Measurements from ENCODE around the gene ANKRD37.

Gene ANKRD37

DNA sequence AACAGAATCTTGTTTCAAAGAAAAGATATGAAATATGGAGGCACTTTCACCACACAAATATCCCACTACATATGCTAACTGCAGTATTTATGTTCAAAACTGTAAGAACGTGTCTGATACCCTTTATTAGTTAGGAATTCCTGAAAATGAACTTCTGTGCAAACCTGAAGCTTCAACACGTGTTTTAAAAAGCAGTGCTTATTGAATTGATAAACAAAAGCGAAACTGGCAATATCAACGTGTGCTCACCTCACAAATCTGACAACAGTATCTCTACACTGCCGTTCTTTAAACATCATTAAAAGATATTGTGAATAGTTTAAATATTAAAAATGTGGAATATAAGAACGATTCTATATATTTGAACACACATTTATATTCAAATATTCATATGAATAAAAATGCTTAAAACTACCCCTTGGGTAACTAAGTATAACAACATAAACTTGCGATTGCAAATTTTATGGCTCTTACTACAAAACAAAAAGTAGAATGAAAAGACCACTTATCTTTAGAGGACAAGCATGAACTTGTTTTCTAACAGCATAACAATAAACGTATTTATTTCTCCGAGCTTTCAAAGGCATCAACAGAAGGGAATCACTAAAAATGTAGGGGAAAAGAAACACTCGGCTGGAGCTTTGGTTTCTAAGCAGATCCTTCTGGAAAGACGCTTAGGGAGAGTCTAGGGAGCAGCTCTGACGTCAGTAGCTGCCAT, 1.2 kb upstream of the ANKRD37 start, which contains the start of gene LRP2BP:
Gene LRP2BP, minus strand, starts transcription at position 687 of the 718 bp plus-strand sequence. CDS start 17,738 bp downstream, outside the sequence.
- H3K36me3 ChIP-seq (ENCODE audit: control insufficient read depth in 2 of 2, insufficient read depth in 2 of 2, low read length in 2 of 2), result peaks cover 3 to 10% of the 10 kb centered on the region in 2 donors
- peak within 1 kb of the TSS; percentile 75 to 85 for H3K4me3 ChIP-seq (ENCODE audit: low read length in 2 of 2)
- H3K9ac ChIP-seq (ENCODE audit: low read length in 2 of 2), result peak within 1 kb of the TSS; percentile 80 to 89
- peak within 1 kb of the TSS; percentile 94 for H3K27ac ChIP-seq (ENCODE audit: low read length)
- H3K4me1 ChIP-seq (ENCODE audit: control insufficient read depth, insufficient read depth, low read length), result peaks cover 10% of the 10 kb centered on the region
- no peaks in the 10 kb centered on the region for H3K9me3 ChIP-seq (ENCODE audit: control insufficient read depth in 2 of 2, low read length in 2 of 2)
- H3K27me3 ChIP-seq (ENCODE audit: control insufficient read depth in 1 of 2, insufficient read depth in 2 of 2, low read length in 2 of 2), result no peaks in the 10 kb centered on the region

DNA sequence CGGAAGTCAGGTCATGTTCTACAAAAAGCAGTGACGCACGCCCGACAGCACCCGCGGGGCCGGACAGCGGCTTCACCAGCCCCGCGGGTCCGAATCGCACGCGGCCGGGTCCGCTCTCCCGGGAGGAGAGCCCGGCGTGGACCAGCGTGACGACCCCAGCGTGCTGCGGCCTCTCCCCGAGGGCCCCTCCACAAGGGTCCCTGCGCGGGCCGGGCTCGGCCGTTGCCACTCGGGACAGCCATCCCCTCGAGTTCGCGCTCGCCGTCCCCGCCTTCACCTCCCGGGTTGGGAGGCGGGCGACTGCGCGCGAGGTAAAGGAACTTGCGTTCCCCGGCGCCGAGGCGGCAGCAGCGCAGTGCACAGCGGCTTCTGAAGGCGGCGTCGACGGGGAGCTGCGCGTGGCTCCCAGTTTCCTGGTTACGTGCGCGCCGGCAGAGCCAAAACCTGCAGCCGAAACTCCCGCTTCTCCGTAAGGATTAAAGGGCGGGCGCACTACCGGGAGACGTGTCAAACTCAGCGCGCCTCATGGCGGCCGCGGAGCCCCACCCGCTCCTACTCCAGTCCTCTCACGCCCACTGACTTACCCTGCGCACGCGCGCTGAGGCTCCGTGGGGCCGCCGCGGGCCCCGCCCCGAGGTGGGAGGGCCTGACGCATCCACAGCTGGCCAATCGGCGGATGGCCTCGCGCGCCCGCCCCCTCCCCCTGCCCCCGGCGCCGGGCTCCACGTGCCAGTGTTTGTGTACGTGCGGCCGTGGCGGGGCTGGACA, 501 bp upstream of the ANKRD37 start:
- peak overlapping the region; percentile 94 for H3K27ac ChIP-seq (ENCODE audit: low read length)
- no peaks in the 10 kb centered on the region for H3K27me3 ChIP-seq (ENCODE audit: control insufficient read depth in 1 of 2, insufficient read depth in 2 of 2, low read length in 2 of 2)
- H3K4me3 ChIP-seq (ENCODE audit: low read length in 2 of 2), result peak overlapping the region; percentile 75 to 85
- peaks cover 3 to 11% of the 10 kb centered on the region in 2 donors for H3K36me3 ChIP-seq (ENCODE audit: control insufficient read depth in 2 of 2, insufficient read depth in 2 of 2, low read length in 2 of 2)
- H3K4me1 ChIP-seq (ENCODE audit: control insufficient read depth, insufficient read depth, low read length), result peaks cover 10% of the 10 kb centered on the region
- peak overlapping the region; percentile 80 to 89 for H3K9ac ChIP-seq (ENCODE audit: low read length in 2 of 2)
- no peaks in the 10 kb centered on the region for H3K9me3 ChIP-seq (ENCODE audit: control insufficient read depth in 2 of 2, low read length in 2 of 2)

DNA sequence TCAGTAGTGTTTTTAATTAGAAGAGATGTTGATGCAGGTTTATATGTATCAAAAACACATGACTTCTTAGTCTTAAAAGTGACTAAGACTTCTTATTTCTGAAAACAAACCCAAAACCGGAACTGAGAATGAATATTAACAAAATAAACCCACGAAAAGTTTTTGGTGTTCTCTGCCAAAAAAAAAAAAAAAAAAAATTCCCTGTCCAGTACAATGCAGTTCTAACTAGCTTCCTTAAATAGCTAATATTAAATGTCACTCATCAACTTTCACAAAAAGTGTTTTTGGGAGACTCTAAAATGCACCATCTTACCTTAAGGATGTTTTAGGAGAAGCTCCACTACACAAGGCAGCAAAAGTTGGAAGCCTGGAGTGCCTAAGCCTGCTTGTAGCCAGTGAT, 2.0 kb downstream of the ANKRD37 start:
- H3K4me1 ChIP-seq (ENCODE audit: control insufficient read depth, insufficient read depth, low read length), result peaks cover 10% of the 10 kb centered on the region
- no peaks in the 10 kb centered on the region for H3K9me3 ChIP-seq (ENCODE audit: control insufficient read depth in 2 of 2, low read length in 2 of 2)
- H3K27ac ChIP-seq (ENCODE audit: low read length), result no peak overlapping the region
- no peaks in the 10 kb centered on the region for H3K27me3 ChIP-seq (ENCODE audit: control insufficient read depth in 1 of 2, insufficient read depth in 2 of 2, low read length in 2 of 2)
- H3K4me3 ChIP-seq (ENCODE audit: low read length in 2 of 2), result no peak overlapping the region
- no peak overlapping the region for H3K9ac ChIP-seq (ENCODE audit: low read length in 2 of 2)
- peaks cover 14 to 22% of the 10 kb centered on the region in 2 donors for H3K36me3 ChIP-seq (ENCODE audit: control insufficient read depth in 2 of 2, insufficient read depth in 2 of 2, low read length in 2 of 2)

DNA sequence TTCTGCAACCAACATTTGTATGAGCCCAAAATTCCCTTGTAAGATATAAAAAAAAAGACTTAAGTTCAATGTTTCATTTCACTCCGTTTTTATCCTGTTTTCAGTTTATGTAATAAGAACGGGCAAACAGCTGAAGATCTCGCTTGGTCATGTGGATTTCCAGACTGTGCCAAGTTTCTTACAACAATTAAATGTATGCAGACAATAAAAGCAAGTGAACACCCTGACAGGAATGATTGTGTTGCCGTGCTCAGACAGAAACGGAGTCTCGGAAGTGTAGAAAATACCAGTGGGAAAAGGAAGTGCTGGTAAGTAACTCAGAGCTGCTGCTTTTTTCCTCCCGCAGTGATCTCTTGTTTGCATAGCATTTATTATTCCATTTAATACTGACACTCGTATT, 2.8 kb downstream of the ANKRD37 start:
- H3K36me3 ChIP-seq (ENCODE audit: control insufficient read depth in 2 of 2, insufficient read depth in 2 of 2, low read length in 2 of 2), result peaks cover 14 to 22% of the 10 kb centered on the region in 2 donors
- H3K4me1 ChIP-seq (ENCODE audit: control insufficient read depth, insufficient read depth, low read length), result peaks cover 10% of the 10 kb centered on the region
- H3K4me3 ChIP-seq (ENCODE audit: low read length in 2 of 2), result no peak overlapping the region
- H3K9ac ChIP-seq (ENCODE audit: low read length in 2 of 2), result no peak overlapping the region
- no peaks in the 10 kb centered on the region for H3K9me3 ChIP-seq (ENCODE audit: control insufficient read depth in 2 of 2, low read length in 2 of 2)
- no peak overlapping the region for H3K27ac ChIP-seq (ENCODE audit: low read length)
- no peaks in the 10 kb centered on the region for H3K27me3 ChIP-seq (ENCODE audit: control insufficient read depth in 1 of 2, insufficient read depth in 2 of 2, low read length in 2 of 2)

DNA sequence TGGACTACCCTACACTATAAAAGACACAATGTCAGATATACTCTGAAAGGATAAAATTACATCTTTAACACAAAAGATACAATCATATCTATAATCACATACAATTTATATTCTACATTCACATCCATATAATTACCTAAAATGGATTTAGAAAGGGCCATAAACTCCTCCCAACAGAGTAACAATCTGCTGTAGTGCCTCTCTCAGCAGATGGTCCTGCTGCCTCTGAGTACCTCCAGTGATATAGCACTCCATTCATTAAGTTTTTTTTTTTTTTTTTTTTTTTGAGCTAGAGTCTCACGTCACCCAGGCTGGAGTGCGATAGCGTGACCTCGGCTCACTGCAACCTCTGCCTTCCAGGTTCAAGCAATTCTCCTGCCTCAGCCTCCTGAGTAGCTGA, 7.4 kb downstream of the ANKRD37 start:
- Histone ChIP-seq H3K27ac (ENCODE audit: low read length) (no peak overlapping the region), H3K9me3 (ENCODE audit: control insufficient read depth in 2 of 2, low read length in 2 of 2) (no peaks in the 10 kb centered on the region), H3K9ac (ENCODE audit: low read length in 2 of 2) (no peak overlapping the region), H3K4me1 (ENCODE audit: control insufficient read depth, insufficient read depth, low read length) (no peaks in the 10 kb centered on the region), H3K36me3 (ENCODE audit: control insufficient read depth in 2 of 2, insufficient read depth in 2 of 2, low read length in 2 of 2) (peaks cover 24 to 37% of the 10 kb centered on the region in 2 donors), H3K27me3 (ENCODE audit: control insufficient read depth in 1 of 2, insufficient read depth in 2 of 2, low read length in 2 of 2) (no peaks in the 10 kb centered on the region), H3K4me3 (ENCODE audit: low read length in 2 of 2) (no peak overlapping the region)

DNA sequence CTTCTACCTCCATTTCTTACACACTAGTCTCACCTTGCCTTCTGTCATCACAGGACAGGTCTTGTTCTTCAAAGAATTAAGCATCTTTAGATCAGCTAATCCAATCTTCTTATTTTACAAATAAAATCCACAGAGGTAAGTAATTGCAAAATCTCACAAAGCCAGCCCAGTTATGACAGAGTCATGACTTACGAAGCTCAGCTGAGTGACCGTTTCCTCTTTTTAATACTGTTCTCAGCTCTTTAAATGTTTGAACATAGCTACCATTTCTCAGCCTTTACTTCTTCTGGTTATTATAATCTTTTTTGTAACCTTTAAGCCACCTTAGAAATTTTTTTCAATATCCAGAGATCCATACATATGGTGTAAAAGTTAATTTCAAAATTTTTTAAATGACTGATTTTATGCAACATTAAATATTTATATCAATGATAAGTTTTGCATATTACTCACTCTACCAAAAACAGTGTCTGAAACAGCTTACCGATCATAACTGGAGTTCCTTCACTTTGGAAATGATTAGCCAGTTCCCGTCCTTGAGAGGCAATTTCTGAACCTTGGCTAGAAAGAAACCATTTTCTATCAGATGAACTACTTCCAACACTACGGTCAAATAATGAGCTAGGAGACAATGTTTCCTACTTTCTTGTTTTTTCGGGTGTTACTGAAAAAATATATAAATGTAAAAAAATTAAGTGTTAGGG, 8.8 kb downstream of the ANKRD37 start:
- H3K36me3 ChIP-seq (ENCODE audit: control insufficient read depth in 2 of 2, insufficient read depth in 2 of 2, low read length in 2 of 2), result peaks cover 25 to 34% of the 10 kb centered on the region in 2 donors
- H3K27ac ChIP-seq (ENCODE audit: low read length), result no peak overlapping the region
- no peaks in the 10 kb centered on the region for H3K27me3 ChIP-seq (ENCODE audit: control insufficient read depth in 1 of 2, insufficient read depth in 2 of 2, low read length in 2 of 2)
- no peak overlapping the region for H3K9ac ChIP-seq (ENCODE audit: low read length in 2 of 2)
- peaks cover 0 to 3% of the 10 kb centered on the region in 2 donors for H3K9me3 ChIP-seq (ENCODE audit: control insufficient read depth in 2 of 2, low read length in 2 of 2)
- no peak overlapping the region for H3K4me3 ChIP-seq (ENCODE audit: low read length in 2 of 2)
- H3K4me1 ChIP-seq (ENCODE audit: control insufficient read depth, insufficient read depth, low read length), result no peaks in the 10 kb centered on the region

DNA sequence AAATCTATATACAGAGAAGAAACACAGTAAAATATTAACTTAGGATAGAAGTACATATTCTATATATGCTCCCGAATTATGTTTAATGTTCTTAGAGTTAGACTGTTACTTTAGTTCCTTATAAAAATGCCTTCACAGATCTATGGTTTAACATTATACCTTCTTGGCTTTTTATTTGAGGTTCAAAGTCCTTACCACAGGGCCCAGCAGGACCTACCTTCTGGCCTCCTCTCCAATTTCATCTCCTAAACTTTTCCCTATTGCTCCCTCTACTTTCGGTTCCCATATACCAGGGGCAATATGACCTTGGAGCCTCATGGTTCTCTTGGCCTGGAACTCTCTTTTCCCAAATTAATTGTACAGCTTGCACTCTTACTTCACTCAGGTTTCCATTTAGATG, 11.8 kb downstream of the ANKRD37 start:
- Histone ChIP-seq H3K4me1 (ENCODE audit: control insufficient read depth, insufficient read depth, low read length) (no peaks in the 10 kb centered on the region), H3K27me3 (ENCODE audit: control insufficient read depth in 1 of 2, insufficient read depth in 2 of 2, low read length in 2 of 2) (no peaks in the 10 kb centered on the region), H3K4me3 (ENCODE audit: low read length in 2 of 2) (no peak overlapping the region), H3K9ac (ENCODE audit: low read length in 2 of 2) (no peak overlapping the region), H3K36me3 (ENCODE audit: control insufficient read depth in 2 of 2, insufficient read depth in 2 of 2, low read length in 2 of 2) (peaks cover 25 to 31% of the 10 kb centered on the region in 2 donors), H3K27ac (ENCODE audit: low read length) (no peak overlapping the region), H3K9me3 (ENCODE audit: control insufficient read depth in 2 of 2, low read length in 2 of 2) (peaks cover 0 to 3% of the 10 kb centered on the region in 2 donors)

DNA sequence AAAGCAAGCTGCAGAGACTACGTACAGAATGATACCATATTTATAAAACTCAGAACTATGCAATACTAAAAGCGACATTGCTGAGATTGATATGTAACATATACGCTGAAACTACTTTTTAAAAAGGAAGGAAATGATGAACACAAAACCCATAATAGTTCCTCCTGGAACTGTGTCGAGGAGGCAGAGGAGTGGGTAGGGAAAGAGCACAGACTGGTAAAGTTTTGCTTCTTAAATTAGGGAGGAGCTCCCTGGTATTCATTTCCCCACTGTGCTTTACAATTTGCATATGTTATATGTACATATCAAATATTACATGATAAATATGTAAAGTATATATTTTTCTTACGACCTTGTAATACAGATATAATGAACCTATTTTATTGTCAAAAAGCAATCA, 15.2 kb downstream of the ANKRD37 start:
- peaks cover 23 to 43% of the 10 kb centered on the region in 2 donors for H3K36me3 ChIP-seq (ENCODE audit: control insufficient read depth in 2 of 2, insufficient read depth in 2 of 2, low read length in 2 of 2)
- no peak overlapping the region for H3K27ac ChIP-seq (ENCODE audit: low read length)
- no peaks in the 10 kb centered on the region for H3K4me1 ChIP-seq (ENCODE audit: control insufficient read depth, insufficient read depth, low read length)
- no peak overlapping the region for H3K4me3 ChIP-seq (ENCODE audit: low read length in 2 of 2)
- H3K27me3 ChIP-seq (ENCODE audit: control insufficient read depth in 1 of 2, insufficient read depth in 2 of 2, low read length in 2 of 2), result no peaks in the 10 kb centered on the region
- H3K9ac ChIP-seq (ENCODE audit: low read length in 2 of 2), result no peak overlapping the region
- peaks cover 0 to 3% of the 10 kb centered on the region in 2 donors for H3K9me3 ChIP-seq (ENCODE audit: control insufficient read depth in 2 of 2, low read length in 2 of 2)

DNA sequence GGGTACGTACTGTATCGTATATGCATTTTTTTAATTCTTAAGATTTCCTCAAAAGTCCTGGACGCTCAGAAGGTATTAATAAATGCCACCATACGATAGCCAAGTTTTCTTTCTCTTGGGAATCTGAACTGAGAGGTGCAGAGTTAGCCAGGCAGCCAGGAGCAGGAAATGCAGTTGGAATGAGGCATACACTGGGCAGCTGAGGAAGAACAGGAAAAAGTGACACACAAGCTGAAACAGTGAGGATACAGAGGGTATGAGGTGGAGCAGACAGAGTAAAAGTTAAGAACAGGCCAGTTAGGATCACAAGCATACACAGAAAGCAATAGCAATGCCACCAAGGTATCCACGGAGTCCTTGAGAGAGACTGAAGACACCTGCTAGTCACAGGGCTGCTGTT, 15.8 kb downstream of the ANKRD37 start:
- Histone ChIP-seq H3K9me3 (ENCODE audit: control insufficient read depth in 2 of 2, low read length in 2 of 2) (peaks cover 0 to 3% of the 10 kb centered on the region in 2 donors), H3K4me3 (ENCODE audit: low read length in 2 of 2) (no peak overlapping the region), H3K4me1 (ENCODE audit: control insufficient read depth, insufficient read depth, low read length) (no peaks in the 10 kb centered on the region), H3K27me3 (ENCODE audit: control insufficient read depth in 1 of 2, insufficient read depth in 2 of 2, low read length in 2 of 2) (no peaks in the 10 kb centered on the region), H3K9ac (ENCODE audit: low read length in 2 of 2) (no peak overlapping the region), H3K36me3 (ENCODE audit: control insufficient read depth in 2 of 2, insufficient read depth in 2 of 2, low read length in 2 of 2) (peaks cover 27 to 43% of the 10 kb centered on the region in 2 donors), H3K27ac (ENCODE audit: low read length) (no peak overlapping the region)

DNA sequence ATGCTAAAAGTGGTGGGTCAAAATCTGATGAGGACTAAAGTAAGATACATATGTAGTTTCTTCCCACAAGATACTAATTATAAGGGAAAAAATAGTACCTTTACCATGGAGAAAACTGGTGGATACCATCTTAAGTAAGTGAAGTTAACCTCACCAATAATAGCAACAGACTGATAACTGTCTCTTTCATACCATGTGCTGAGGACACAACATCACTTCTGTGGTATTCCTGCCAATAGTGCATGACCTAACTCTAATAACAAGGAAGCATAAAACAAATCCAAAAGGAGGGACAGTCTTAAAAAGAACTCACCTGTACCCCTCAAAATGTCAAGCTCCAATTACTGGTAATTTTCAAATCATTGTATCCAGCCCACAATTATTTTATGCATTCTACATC, 20.3 kb downstream of the ANKRD37 start:
- no peak overlapping the region for H3K4me3 ChIP-seq (ENCODE audit: low read length in 2 of 2)
- no peaks in the 10 kb centered on the region for H3K9me3 ChIP-seq (ENCODE audit: control insufficient read depth in 2 of 2, low read length in 2 of 2)
- H3K9ac ChIP-seq (ENCODE audit: low read length in 2 of 2), result no peak overlapping the region
- no peaks in the 10 kb centered on the region for H3K27me3 ChIP-seq (ENCODE audit: control insufficient read depth in 1 of 2, insufficient read depth in 2 of 2, low read length in 2 of 2)
- no peaks in the 10 kb centered on the region for H3K4me1 ChIP-seq (ENCODE audit: control insufficient read depth, insufficient read depth, low read length)
- no peak overlapping the region for H3K27ac ChIP-seq (ENCODE audit: low read length)
- peaks cover 21 to 41% of the 10 kb centered on the region in 2 donors for H3K36me3 ChIP-seq (ENCODE audit: control insufficient read depth in 2 of 2, insufficient read depth in 2 of 2, low read length in 2 of 2)
